GM19438 (cell line): ENCODE measurements around the gene FGF14.

Experiments
- ATAC-seq: cut with Tn5 transposase; IDR thresholded peaks from one replicate; pipeline ENCODE4 v1.9.1; 2021; ENCODE audit warnings: low read depth; ENCODE audit not compliant: unreplicated experiment

Gene FGF14

GRCh38 chr13:102311901-102312300, 89.9 kb downstream of the FGF14 start:
- ATAC-seq, result no peak

DNA sequence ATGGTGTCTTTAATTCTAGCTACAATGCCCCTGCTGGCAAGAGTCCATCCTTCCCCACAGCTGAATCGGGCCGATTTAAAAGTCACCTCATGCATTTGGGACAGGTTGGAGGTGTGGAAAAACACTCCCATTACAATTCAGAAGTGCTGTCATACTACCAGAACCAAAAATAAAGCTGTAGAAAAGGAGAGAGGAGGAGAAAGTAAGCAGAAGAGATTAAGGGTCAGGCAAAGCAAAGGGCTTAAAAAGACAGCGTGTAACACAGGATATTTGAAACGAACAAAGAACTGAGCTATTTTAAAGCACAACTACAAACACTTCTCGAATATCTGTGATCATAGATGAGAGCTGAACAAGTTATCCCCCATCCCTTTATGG, 90.4 kb downstream of the FGF14 start:
- ATAC-seq, result no peak

- no peak for ATAC-seq
Observed at GRCh38 chr13:102310691-102311418, 91.0 kb downstream of the FGF14 start.

- no peak for ATAC-seq
Observed at GRCh38 chr13:102309110-102309509, 92.7 kb downstream of the FGF14 start.

GRCh38 chr13:102302534-102302933, 99.3 kb downstream of the FGF14 start:
- ATAC-seq, result no peak

DNA sequence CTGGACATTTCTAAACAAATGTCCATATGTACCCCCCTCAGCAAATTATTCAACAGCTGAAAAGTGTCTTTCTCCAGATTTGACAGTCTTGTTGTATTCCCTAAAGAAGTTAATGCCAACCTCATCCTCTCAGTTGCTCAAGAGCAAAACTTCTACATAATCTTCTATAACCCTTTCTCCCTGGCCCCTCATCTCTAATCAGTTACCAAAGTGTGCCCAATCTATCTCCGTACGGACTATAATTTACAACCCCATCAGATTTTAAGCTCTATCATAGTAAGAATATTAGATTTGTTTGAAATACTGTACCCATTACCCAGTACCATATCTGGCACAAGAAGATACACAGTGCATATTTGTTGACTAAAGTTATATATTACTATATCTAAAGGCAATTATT, 101.5 kb downstream of the FGF14 start:
- ATAC-seq, result no peak

- ATAC-seq, result no peak
Observed at GRCh38 chr13:102299366-102299765, 102.5 kb downstream of the FGF14 start.

DNA sequence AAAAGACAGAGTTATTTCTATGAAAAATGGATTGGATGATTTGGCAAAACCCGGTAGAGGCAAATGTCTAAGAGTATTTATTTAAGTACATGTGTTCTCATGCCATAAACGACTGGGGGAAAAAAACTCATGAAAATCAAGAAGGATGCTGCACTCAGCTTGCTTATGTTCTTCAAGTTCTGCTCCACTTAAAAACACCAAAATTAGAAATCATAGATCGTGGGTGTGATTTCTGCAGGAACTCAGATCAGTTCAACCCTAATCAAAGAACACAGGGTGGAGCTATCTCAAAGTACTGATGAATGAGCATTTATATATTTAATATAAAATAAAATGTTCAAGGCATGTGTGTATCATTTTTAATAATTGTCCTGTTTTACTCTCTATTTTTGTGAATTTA, 103.8 kb downstream of the FGF14 start:
- no peak for ATAC-seq

DNA sequence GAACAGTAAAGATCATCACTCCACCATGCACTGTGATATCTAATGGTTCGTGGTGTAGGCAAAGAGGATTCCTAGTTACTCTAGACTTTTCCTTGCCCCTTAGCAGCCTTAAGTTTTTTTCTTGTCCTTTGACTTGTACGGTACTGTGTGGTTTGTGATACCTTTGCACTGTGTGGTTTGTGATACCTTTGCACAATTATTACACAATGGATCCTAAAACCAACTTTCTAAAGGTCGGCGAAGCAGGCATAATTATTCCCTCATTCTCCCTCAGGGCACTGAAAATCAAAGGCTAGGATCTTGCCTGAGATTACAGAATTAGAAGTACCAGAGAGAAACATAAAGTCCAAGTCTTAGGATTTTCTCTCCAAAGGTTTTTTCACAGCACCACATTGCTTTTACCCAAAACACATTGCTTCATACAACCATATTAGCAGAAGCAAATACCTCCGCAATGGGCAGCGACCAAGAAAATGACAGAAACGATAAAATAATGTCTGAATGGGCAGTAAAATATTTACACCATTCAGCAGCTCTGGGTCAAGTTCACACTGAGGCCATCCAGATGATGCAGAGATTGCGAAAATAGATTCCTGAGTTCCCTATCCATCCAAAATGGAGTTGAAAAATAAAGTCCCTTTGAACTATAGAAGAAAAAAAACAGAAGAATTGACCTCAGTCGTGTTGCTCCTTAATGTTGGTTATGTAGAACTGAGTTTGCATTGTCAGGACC, 106.4 kb downstream of the FGF14 start:
- ATAC-seq, result no peak

DNA sequence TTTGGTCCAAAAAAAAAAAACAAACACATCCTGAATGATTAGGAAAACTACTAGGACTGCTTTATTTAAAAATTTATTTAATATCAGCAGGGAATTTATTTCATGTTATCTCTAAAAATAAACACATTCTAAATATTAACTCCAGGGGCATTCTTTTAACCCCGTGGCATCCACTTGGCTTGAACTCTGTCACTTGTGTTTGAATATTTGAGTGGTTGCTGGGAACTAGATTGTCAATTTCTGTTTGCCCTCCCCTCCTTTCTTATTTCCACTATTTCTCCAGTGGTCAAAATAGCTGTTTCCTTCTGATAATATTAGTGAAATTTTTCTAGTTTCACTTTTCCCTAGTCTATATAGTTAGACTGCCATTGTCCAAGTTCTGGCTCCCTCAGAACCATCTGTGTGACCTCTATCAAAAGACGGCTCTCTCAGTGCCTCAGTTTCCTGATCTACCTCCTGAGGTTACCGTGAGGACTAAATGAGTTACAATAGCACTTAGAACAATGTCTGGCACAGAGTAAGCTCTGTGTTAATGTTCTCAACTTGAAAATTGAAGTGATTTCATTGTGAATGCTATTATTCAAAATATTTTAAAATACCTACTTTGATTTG, 107.3 kb downstream of the FGF14 start:
- no peak for ATAC-seq

- no peak for ATAC-seq
Observed at GRCh38 chr13:102293723-102294122, 108.1 kb downstream of the FGF14 start.

- ATAC-seq, result no peak
Observed at GRCh38 chr13:102291587-102292218, 110.1 kb downstream of the FGF14 start.

DNA sequence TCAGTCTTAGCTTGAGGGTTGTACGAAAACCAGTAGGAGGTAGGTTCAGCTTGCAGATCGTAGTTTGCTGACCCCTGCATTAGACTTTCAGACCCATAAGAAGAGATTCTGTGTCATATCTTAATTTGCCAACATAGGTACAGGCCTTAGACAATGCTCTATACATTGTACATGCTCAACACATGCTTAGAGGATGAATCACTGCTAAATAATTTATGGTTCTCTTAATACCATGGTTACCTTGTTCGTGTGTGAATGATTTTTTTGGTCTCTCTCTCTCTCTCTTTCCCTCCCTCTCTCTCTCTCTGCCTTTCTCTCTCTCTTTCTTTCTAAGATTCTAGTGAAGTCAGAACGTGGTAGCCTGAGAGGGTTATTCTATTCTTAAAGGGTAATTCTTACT, 112.2 kb downstream of the FGF14 start:
- ATAC-seq, result no peak

DNA sequence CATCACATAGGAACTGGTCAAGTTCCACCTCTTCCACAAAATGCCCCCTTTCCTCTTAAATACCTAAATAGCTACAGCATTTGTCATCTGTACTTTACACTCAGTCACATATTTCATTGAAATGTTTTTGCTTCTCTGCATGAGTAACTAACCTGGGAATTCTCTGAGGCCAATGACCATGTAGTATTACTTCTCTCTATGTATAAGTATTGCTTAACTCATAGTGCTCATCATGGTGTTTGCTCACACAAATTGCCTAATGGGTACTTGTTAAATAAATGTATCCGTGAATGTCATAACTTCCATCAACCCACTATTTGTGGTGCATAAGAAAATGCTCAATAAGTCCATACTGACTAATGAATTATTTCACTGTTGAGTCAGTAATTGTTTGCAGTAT, 115.5 kb downstream of the FGF14 start:
- ATAC-seq, result no peak

GRCh38 chr13:102280366-102280765, 121.5 kb downstream of the FGF14 start:
- ATAC-seq, result no peak

GRCh38 chr13:102277286-102277685, 124.6 kb downstream of the FGF14 start:
- ATAC-seq, result no peak

DNA sequence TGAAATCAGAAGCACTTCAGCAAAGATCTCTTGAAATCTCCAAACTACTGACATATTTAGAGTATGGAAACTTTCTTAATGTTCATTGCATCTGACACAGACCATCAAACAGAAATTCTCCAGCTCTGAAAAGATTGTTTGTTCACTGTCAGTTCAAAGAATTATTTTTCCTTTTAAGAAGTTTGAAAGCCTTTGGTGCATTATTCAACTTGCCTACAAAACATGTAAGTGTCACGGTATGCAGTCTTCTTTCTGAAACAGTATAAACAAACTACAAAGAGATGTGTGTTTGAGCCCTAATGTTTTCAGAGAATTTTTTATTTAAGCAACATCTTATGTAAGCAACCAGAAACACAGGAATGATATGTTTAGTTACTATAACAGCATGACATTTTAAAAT, 125.4 kb downstream of the FGF14 start:
- no peak for ATAC-seq

DNA sequence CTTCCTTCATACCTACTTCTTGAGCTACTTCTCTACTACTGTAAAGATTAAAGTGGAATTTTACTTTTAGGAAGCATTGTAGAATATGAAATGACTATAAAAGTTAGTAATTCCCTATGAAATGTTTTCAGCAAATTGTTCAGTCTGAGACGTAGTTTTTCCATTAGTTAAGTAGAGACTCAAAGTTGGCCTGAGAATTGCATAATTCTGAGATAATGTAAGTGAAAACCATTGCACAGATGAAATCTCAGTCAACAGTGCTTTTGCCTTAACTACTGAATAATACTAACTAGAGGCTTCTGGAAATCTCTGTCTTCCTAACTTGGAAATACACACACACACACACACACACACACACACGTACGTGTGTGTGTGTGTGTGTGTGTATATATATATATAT, 125.9 kb downstream of the FGF14 start:
- no peak for ATAC-seq

DNA sequence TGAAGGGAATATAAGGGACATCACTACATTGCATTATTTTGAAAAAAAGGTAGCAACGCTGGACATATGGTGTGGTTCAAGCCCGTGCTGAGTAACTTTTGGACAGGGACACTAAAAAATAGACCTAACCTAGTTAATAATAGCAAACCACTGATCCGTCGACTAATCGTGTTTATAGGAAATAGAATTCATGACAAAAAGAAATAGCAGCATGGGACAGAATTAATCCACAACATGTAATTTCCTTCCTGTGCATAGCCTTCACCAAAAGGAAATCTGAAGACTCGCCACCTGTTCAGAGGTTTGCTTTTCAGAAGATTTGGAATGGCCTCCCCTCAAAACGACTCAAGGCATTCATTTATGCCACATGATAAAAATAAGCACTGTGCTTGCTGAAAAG, 128.7 kb downstream of the FGF14 start:
- ATAC-seq, result no peak

DNA sequence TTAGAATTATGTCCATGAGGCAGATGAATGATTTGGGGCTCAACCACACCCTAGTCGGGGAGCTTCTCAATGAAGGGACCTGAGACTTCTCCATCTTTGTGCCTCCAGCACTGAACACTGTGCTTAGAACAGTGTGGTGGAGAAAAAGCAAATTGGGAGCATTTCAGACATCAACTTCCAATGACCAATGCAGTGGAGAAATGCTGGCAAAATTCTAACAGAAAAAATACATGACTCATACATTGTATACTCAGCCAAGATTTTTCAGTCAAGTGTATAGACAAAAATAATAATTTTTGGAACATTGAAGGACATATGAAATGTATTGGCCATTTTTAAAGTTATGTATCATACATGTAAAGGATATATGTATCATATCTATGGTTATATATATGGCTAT, 134.7 kb downstream of the FGF14 start:
- ATAC-seq, result no peak

GRCh38 chr13:102261809-102262208, 140.0 kb downstream of the FGF14 start:
- ATAC-seq, result no peak
